ENCODE measurements around the gene PIPOX. TPM values are rescaled to one million over a fixed set of nuclear protein-coding genes. Genes with fewer than 3 reads are reported as not detected.
"Not testable (repeated sequence)": the region's sequence is repeated elsewhere in the genome, so short reads cannot be mapped to it uniquely, and the experiment has no call there.

PIPOX gene
- total RNA-seq, 1 donor, result 2.9 TPM

DNA sequence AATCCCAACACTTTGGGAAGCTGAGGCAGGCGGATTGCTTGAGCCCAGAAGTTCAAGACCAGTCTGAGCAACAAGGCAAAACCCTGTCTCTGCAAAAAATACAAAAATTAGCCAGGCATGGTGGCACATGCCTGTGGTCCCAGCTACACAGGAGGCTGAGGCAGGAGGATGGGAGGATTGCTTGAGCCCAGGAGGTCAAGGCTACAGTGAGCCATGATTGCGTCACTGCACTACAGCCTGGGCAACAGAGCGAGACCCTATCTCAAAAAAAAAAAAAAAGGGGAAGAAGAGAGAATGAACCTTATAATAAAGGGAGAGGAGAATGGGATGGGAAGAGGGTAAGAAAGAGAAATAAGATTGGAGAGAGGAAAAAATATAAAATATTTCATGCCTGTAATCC lies 45.8 kb downstream of the PIPOX start:
- not testable (repeated sequence) for H3K4me3 ChIP-seq (ENCODE audit: low read length); H3K9me3 ChIP-seq (ENCODE audit: low read depth, low read length); H3K4me1 ChIP-seq (ENCODE audit: insufficient read depth, low read length); H3K27me3 ChIP-seq (ENCODE audit: insufficient read depth, low read length)

DNA sequence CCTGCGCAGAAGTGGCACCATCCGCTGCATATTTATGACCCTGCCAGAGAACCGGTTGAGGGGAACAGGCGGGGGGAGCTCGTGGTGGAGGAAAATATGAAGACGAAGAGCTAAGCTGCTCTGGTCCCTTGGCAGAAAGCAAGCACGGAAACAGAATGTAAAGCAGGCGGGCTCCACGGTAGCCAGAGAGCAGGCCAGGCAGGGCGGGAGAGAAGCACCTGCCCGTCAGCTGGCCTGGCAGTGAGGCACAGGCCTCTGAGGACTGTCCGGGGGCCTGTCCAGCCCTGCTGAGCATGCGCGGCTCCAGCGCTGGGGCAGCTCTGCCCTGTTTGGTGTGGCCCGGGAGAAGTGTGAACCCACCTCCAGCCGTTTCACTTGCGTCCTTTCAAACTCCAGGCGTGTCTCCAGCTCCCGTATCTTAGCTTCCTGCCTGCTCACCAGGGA lies 46.7 kb downstream of the PIPOX start:
- Histone ChIP-seq H3K4me1 (ENCODE audit: insufficient read depth, low read length) (no peaks in the 10 kb centered on the region), H3K4me3 (ENCODE audit: low read length) (no peak overlapping the region), H3K9me3 (ENCODE audit: low read depth, low read length) (no peaks in the 10 kb centered on the region), H3K27me3 (ENCODE audit: insufficient read depth, low read length) (no peaks in the 10 kb centered on the region)

GRCh38 chr17:29090108-29090507 lies 47.2 kb downstream of the PIPOX start:
- H3K9me3 ChIP-seq (ENCODE audit: low read depth, low read length), result no peaks in the 10 kb centered on the region
- H3K27me3 ChIP-seq (ENCODE audit: insufficient read depth, low read length), result no peaks in the 10 kb centered on the region
- no peak overlapping the region for H3K4me3 ChIP-seq (ENCODE audit: low read length)
- H3K4me1 ChIP-seq (ENCODE audit: insufficient read depth, low read length), result no peaks in the 10 kb centered on the region

DNA sequence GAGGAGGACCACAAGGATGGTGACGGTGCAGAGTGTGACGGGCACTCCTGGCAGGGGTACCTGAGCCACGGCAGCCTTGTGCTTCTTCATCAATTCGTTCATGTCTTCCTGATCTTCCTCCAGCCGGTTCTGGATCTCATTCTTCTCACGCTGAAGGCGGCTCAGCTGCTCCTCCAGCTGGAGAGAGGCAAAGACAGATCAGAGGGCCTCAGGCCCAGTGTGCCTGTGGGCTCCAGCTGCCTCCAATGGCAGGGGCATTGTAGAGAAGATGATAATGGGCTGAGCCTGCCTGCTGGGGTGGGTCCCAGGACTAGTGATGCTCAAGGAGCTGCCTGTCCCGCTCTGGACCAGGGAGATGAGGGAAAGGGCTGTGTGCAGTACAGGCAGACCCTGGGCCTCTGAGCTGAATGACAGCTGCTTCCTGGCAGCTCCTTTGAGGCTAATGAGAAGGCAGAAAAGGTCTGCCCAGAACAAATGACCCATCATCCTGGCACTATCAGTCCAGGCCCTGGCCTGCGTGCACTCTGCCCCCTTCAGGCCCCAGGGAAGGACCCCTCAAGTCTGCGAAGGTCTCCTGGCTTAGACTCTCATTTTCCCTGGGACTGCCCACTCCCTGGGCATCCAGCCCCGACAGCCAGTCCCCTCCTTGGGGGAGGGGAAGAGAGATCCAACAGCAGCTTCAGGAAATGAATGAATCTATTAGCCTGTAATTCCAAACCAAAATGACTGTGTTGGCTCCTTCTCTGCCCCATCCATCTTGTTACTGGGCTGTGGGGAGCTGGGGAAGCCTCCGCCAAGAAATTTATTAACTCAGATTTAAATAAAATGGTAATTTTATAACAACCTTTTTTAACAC lies 48.0 kb downstream of the PIPOX start:
- Histone ChIP-seq H3K4me3 (ENCODE audit: low read length) (no peak overlapping the region), H3K27me3 (ENCODE audit: insufficient read depth, low read length) (no peaks in the 10 kb centered on the region), H3K9me3 (ENCODE audit: low read depth, low read length) (no peaks in the 10 kb centered on the region), H3K4me1 (ENCODE audit: insufficient read depth, low read length) (no peaks in the 10 kb centered on the region)

- Histone ChIP-seq H3K4me1 (ENCODE audit: insufficient read depth, low read length) (no peaks in the 10 kb centered on the region), H3K9me3 (ENCODE audit: low read depth, low read length) (no peaks in the 10 kb centered on the region), H3K4me3 (ENCODE audit: low read length) (no peak overlapping the region), H3K27me3 (ENCODE audit: insufficient read depth, low read length) (no peaks in the 10 kb centered on the region)
These were observed 48.8 kb downstream of the PIPOX start for GRCh38 chr17:29091606-29092289.

- H3K27me3 ChIP-seq (ENCODE audit: insufficient read depth, low read length), result no peaks in the 10 kb centered on the region
- H3K4me3 ChIP-seq (ENCODE audit: low read length), result no peak overlapping the region
- no peaks in the 10 kb centered on the region for H3K4me1 ChIP-seq (ENCODE audit: insufficient read depth, low read length)
- H3K9me3 ChIP-seq (ENCODE audit: low read depth, low read length), result no peaks in the 10 kb centered on the region
These were observed 50.3 kb downstream of the PIPOX start for GRCh38 chr17:29093090-29093871.

GRCh38 chr17:29094101-29094708 lies 51.3 kb downstream of the PIPOX start:
- H3K9me3 ChIP-seq (ENCODE audit: low read depth, low read length), result no peaks in the 10 kb centered on the region
- H3K4me3 ChIP-seq (ENCODE audit: low read length), result no peak overlapping the region
- H3K4me1 ChIP-seq (ENCODE audit: insufficient read depth, low read length), result no peaks in the 10 kb centered on the region
- H3K27me3 ChIP-seq (ENCODE audit: insufficient read depth, low read length), result no peaks in the 10 kb centered on the region

GRCh38 chr17:29095439-29095838 lies 52.5 kb downstream of the PIPOX start:
- Histone ChIP-seq H3K9me3 (ENCODE audit: low read depth, low read length) (no peaks in the 10 kb centered on the region), H3K27me3 (ENCODE audit: insufficient read depth, low read length) (no peaks in the 10 kb centered on the region)

GRCh38 chr17:29096094-29096493 lies 53.2 kb downstream of the PIPOX start:
- H3K9me3 ChIP-seq (ENCODE audit: low read depth, low read length), result no peaks in the 10 kb centered on the region
- H3K27me3 ChIP-seq (ENCODE audit: insufficient read depth, low read length), result no peaks in the 10 kb centered on the region
- no peaks in the 10 kb centered on the region for H3K4me1 ChIP-seq (ENCODE audit: insufficient read depth, low read length)
- no peak overlapping the region for H3K4me3 ChIP-seq (ENCODE audit: low read length)

More at GRCh38 chr17:29095439-29095838, 52.5 kb downstream of the PIPOX start:
- Histone ChIP-seq H3K4me3 (ENCODE audit: low read length) (no peak overlapping the region), H3K4me1 (ENCODE audit: insufficient read depth, low read length) (no peaks in the 10 kb centered on the region)

DNA sequence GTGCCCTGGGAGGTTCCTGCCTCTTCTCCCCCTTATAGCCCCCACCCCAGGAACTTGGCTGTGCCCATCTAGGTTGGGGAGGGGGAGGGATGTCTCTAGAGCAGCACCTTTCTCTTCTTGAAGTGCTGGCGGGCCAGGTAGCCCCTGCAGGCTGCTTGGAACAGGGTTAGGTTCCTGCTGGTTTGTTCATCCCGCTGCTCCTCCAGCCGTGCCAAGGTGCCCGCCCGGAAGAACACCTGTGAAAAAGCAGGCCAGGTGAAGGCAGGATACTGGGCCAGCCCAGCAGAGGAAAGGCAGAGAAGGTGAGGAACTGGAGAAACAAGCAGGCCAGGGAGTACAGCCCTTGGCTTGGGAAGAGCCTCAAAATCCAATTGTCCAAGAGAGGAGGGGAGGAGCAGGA lies 56.6 kb downstream of the PIPOX start:
- no peaks in the 10 kb centered on the region for H3K4me1 ChIP-seq (ENCODE audit: insufficient read depth, low read length)
- H3K27me3 ChIP-seq (ENCODE audit: insufficient read depth, low read length), result no peaks in the 10 kb centered on the region
- H3K9me3 ChIP-seq (ENCODE audit: low read depth, low read length), result no peaks in the 10 kb centered on the region
- no peak overlapping the region for H3K4me3 ChIP-seq (ENCODE audit: low read length)

GRCh38 chr17:29100296-29100695 lies 57.4 kb downstream of the PIPOX start:
- Histone ChIP-seq H3K4me1 (ENCODE audit: insufficient read depth, low read length) (no peaks in the 10 kb centered on the region), H3K9me3 (ENCODE audit: low read depth, low read length) (no peaks in the 10 kb centered on the region), H3K27me3 (ENCODE audit: insufficient read depth, low read length) (no peaks in the 10 kb centered on the region), H3K4me3 (ENCODE audit: low read length) (no peak overlapping the region)

DNA sequence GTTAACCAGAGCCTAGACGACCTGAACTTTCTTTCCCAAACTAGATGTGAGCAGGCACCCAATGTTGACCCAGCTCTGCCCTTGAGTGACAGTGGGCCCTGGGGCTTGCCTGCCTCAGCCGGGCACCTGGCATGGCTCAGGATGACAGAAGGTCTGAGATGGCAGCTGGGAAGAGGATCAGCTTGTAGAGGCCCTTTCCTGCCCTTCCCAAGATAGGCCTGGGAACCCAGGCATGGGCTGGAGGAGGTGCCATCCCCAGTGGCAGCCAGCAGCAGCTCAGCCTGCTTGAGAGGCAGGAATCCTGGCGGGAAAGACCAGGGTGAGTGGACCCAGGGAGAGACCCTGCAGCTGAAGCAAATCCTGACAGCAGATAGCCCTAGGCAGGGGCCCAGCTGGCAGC lies 59.1 kb downstream of the PIPOX start:
- Histone ChIP-seq H3K27me3 (ENCODE audit: insufficient read depth, low read length) (no peaks in the 10 kb centered on the region), H3K4me1 (ENCODE audit: insufficient read depth, low read length) (peaks cover 4% of the 10 kb centered on the region), H3K4me3 (ENCODE audit: low read length) (no peak overlapping the region), H3K9me3 (ENCODE audit: low read depth, low read length) (no peaks in the 10 kb centered on the region)

- Histone ChIP-seq H3K4me1 (ENCODE audit: insufficient read depth, low read length) (peaks cover 10% of the 10 kb centered on the region), H3K27me3 (ENCODE audit: insufficient read depth, low read length) (no peaks in the 10 kb centered on the region), H3K9me3 (ENCODE audit: low read depth, low read length) (no peaks in the 10 kb centered on the region), H3K4me3 (ENCODE audit: low read length) (no peak overlapping the region)
These were observed 59.8 kb downstream of the PIPOX start for GRCh38 chr17:29102741-29103181.

- no peaks in the 10 kb centered on the region for H3K27me3 ChIP-seq (ENCODE audit: insufficient read depth, low read length)
- peaks cover 10% of the 10 kb centered on the region for H3K4me1 ChIP-seq (ENCODE audit: insufficient read depth, low read length)
- H3K4me3 ChIP-seq (ENCODE audit: low read length), result no peak overlapping the region
- H3K9me3 ChIP-seq (ENCODE audit: low read depth, low read length), result no peaks in the 10 kb centered on the region
These were observed 60.4 kb downstream of the PIPOX start for GRCh38 chr17:29103341-29103740.
